HG02763 (cell line): ENCODE data around the gene DTHD1.

Source experiments
- ATAC-seq: cut with Tn5 transposase; IDR thresholded peaks from one replicate; pipeline ENCODE4 v1.9.1; 2021; ENCODE audit warnings: mild to moderate bottlenecking, moderate library complexity; ENCODE audit not compliant: unreplicated experiment

The DTHD1 gene

GRCh38 chr4:36281384-36282106 lies at the start of gene DTHD1:
Gene DTHD1 (plus strand): TSS chr4:36281616. CDS start chr4:36281759, 143 bp downstream.
- ATAC-seq, result no peak

GRCh38 chr4:36233567-36234266 lies 47.7 kb upstream of the DTHD1 start:
- ATAC-seq, result no peak

- ATAC-seq, result no peak
Measured at GRCh38 chr4:36235306-36235705, 46.1 kb upstream of the DTHD1 start.

- no peak for ATAC-seq
Measured at GRCh38 chr4:36236159-36236558, 45.3 kb upstream of the DTHD1 start.

GRCh38 chr4:36237366-36238313 lies 43.8 kb upstream of the DTHD1 start:
- no peak for ATAC-seq

GRCh38 chr4:36241771-36242170 lies 39.6 kb upstream of the DTHD1 start:
- ATAC-seq, result peak; percentile 41

- ATAC-seq, result no peak
Measured at GRCh38 chr4:36242629-36243354, 38.6 kb upstream of the DTHD1 start.

- peak; percentile 3 for ATAC-seq
Measured at GRCh38 chr4:36243355-36244256, 37.8 kb upstream of the DTHD1 start.

- peak; percentile 66 for ATAC-seq
Measured at GRCh38 chr4:36244257-36245082, 36.9 kb upstream of the DTHD1 start, which contains the start of gene ARAP2. Gene ARAP2 (minus strand): TSS chr4:36244514. CDS start chr4:36229486, 15,028 bp downstream.

GRCh38 chr4:36249610-36250009 lies 31.8 kb upstream of the DTHD1 start:
- ATAC-seq, result no peak

- ATAC-seq, result no peak
Measured at GRCh38 chr4:36251983-36252382, 29.4 kb upstream of the DTHD1 start.

- ATAC-seq, result no peak
Measured at GRCh38 chr4:36254371-36254770, 27.0 kb upstream of the DTHD1 start.

GRCh38 chr4:36255577-36255976 lies 25.8 kb upstream of the DTHD1 start:
- ATAC-seq, result peak; percentile 85

- peak; percentile 55 for ATAC-seq
Measured at GRCh38 chr4:36256398-36256891, 25.0 kb upstream of the DTHD1 start.

GRCh38 chr4:36260731-36261130 lies 20.7 kb upstream of the DTHD1 start:
- ATAC-seq, result no peak

GRCh38 chr4:36264207-36264826 lies 17.1 kb upstream of the DTHD1 start:
- ATAC-seq, result no peak

GRCh38 chr4:36267486-36268268 lies 13.7 kb upstream of the DTHD1 start:
- no peak for ATAC-seq
